SK-N-SH treated with all-trans-retinoic acid at 6 μM for 48 hours (cell line): ENCODE measurements around the gene SUN5.

ENCODE experiments used
- SNAI2 ChIP-seq: fragments of 250-450 bp; sonication (Bioruptor Pico); IDR thresholded peaks from 2 replicates; pipeline ENCODE4 v1.5.0; 2020; ENCODE audit warnings: mild to moderate bottlenecking, moderate library complexity
- ZFP3 ChIP-seq: fragments of 250-450 bp; sonication (Bioruptor Pico); IDR thresholded peaks from 2 replicates; pipeline ENCODE4 v1.5.0; 2020; ENCODE audit warnings: mild to moderate bottlenecking, moderate library complexity
- TF ChIP-seq, protein P1 (sequence below): fragments of 250-450 bp; sonication (Bioruptor Pico); IDR thresholded peaks from 2 replicates; pipeline ENCODE4 v1.8.0; 2020; ENCODE audit warnings: mild to moderate bottlenecking, moderate library complexity, borderline replicate concordance

DNA sequence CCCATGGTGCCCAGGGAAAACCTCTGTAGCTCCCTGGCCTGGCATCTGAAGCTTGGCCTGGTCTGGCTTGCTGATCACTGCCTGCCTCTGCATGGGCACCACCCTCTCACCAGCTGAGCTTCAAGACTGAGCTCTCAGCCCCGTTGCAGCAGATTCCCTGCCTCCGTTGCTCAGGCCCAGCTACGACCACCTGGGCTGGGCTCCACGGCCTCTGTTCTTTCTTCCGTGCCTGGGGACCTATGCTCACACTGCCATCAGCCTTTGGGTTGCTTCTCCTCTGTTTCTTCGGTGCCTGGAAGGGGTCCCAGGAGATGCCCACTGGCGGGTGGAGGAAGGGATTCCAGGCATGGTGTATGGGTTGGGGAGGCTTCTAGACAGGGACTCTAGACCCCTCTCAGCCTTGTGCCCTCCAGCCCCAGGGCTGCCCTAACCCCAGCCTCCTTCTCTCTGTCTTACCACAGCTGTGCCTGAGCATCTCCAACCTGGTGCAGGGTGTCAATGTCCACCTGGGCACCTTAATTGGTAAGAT is 12.4 kb upstream of the SUN5 start:
- no peak for TF ChIP-seq ZFP3
- TF ChIP-seq, protein P1, sequence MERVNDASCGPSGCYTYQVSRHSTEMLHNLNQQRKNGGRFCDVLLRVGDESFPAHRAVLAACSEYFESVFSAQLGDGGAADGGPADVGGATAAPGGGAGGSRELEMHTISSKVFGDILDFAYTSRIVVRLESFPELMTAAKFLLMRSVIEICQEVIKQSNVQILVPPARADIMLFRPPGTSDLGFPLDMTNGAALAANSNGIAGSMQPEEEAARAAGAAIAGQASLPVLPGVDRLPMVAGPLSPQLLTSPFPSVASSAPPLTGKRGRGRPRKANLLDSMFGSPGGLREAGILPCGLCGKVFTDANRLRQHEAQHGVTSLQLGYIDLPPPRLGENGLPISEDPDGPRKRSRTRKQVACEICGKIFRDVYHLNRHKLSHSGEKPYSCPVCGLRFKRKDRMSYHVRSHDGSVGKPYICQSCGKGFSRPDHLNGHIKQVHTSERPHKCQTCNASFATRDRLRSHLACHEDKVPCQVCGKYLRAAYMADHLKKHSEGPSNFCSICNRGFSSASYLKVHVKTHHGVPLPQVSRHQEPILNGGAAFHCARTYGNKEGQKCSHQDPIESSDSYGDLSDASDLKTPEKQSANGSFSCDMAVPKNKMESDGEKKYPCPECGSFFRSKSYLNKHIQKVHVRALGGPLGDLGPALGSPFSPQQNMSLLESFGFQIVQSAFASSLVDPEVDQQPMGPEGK, result no peak
- no peak for TF ChIP-seq SNAI2
